GM12878 (cell line): ENCODE measurements around the gene TEAD4. TPM values are rescaled to one million over a fixed set of nuclear protein-coding genes. Genes with fewer than 3 reads are reported as not detected.

Experiments
- ATAC-seq: fragments of 200-7000 bp; cut with Tn5 transposase; 3 replicates; pipeline ENCODE4 v1.9.1; 2020; ENCODE audit warnings: mild to moderate bottlenecking, moderate library complexity
- BruUV-seq: library from RNA; stranded (reverse); fragments of 400-500 nt; replicated peaks from 2 replicates; lab custom pipeline; 2021; lab: Mats Ljungman, UMichigan
- CTCF ChIA-PET: fragments of 300-600 bp; sonication (Branson Sonifier 250); formaldehyde crosslinking; extraction: SDS; loops from one replicate; lab custom pipeline; 2021; ENCODE audit warnings: inconsistent platforms; lab: Yijun Ruan, JAX
- POLR2A ChIA-PET: fragments of 350-600 bp; formaldehyde crosslinking; extraction: SDS; loops from one replicate; lab custom pipeline; 2021; ENCODE audit warnings: inconsistent platforms; lab: Charles Lee
- RAD21 ChIA-PET: fragments of 300-600 bp; sonication (Branson Sonifier 250); formaldehyde crosslinking; loops from one replicate; lab custom pipeline; 2023; ENCODE audit warnings: antibody characterized with exemption; ENCODE audit not compliant: unreplicated experiment; lab: Charles Lee
- SMC1A ChIA-PET: fragments of 300-600 bp; sonication (Branson Sonifier 250); formaldehyde crosslinking; loops from one replicate; lab custom pipeline; 2023; ENCODE audit not compliant: unreplicated experiment, uncharacterized antibody; lab: Charles Lee
- DNase-seq: peaks from one replicate; pipeline ENCODE4 v3.0.0-alpha.2; 2011; ENCODE audit warnings: low read depth, low spot score
- FAIRE-seq: peaks from 3 replicates; lab custom pipeline; 2011; peaks lifted over from hg19 to GRCh38; lab: Jason Lieb, UNC
- H2AFZ ChIP-seq: 2 replicates; pipeline ENCODE4 v1.6.0; 2011; ENCODE audit warnings: low read depth, low read length, control low read depth; ENCODE audit not compliant: control insufficient read depth
- H3K27ac ChIP-seq: 2 replicates; pipeline ENCODE4 v1.5.1; 2011; ENCODE audit warnings: control low read depth; ENCODE audit not compliant: control insufficient read depth, insufficient read depth
- H3K27me3 ChIP-seq, 2 experiments: replicated peaks in 1 of 2; 2 replicates each; pipeline versions ENCODE4 v1.6.0 to v1.6.1; 2011; ENCODE audit warnings: low read length in 1 of 2; ENCODE audit not compliant: control insufficient read depth in 2 of 2, insufficient read depth in 2 of 2
- H3K36me3 ChIP-seq, 2 experiments: 2 replicates each; pipeline ENCODE4 v1.5.1; 2011; ENCODE audit warnings: low read length in 1 of 2; ENCODE audit not compliant: control insufficient read depth in 2 of 2, insufficient read depth in 2 of 2
- H3K4me1 ChIP-seq: 2 replicates; pipeline ENCODE4 v1.6.1; 2011; ENCODE audit warnings: mild to moderate bottlenecking, low read length, moderate library complexity, mixed read lengths; ENCODE audit not compliant: control insufficient read depth, insufficient read depth
- H3K4me2 ChIP-seq: 2 replicates; pipeline ENCODE4 v1.6.0; 2011; ENCODE audit warnings: control low read depth; ENCODE audit not compliant: control insufficient read depth, insufficient read depth
- H3K4me3 ChIP-seq: fragments of 200-600 bp; sonication (generic); 2 replicates; pipeline ENCODE4 v1.5.1; 2016
- H3K79me2 ChIP-seq: 2 replicates; pipeline ENCODE4 v1.6.0; 2011; ENCODE audit warnings: low read length; ENCODE audit not compliant: control insufficient read depth, insufficient read depth
- H3K9ac ChIP-seq: 2 replicates; pipeline ENCODE4 v1.8.0; 2011; ENCODE audit warnings: low read length, control low read depth, mixed read lengths; ENCODE audit not compliant: control insufficient read depth, insufficient read depth
- H3K9me3 ChIP-seq: replicated peaks from 3 replicates; pipeline ENCODE4 v1.5.1; 2011; ENCODE audit warnings: mild to moderate bottlenecking, low read length; ENCODE audit not compliant: control insufficient read depth, insufficient read depth
- H4K20me1 ChIP-seq: 2 replicates; pipeline ENCODE4 v1.6.0; 2011; ENCODE audit not compliant: control insufficient read depth, insufficient read depth
- BCL11A ChIP-seq: IDR thresholded peaks from 2 replicates; pipeline ENCODE4 v1.6.1; 2011; ENCODE audit warnings: low read depth, low read length
- BRCA1 ChIP-seq: IDR thresholded peaks from 2 replicates; pipeline ENCODE4 v1.6.1; 2011; ENCODE audit warnings: low read depth, low read length, improper control_type of control experiment
- CBFB ChIP-seq: IDR thresholded peaks from 2 replicates; pipeline ENCODE4 v1.6.1; 2016; ENCODE audit warnings: antibody characterized with exemption, low read depth
- CBX3 ChIP-seq: fragments of 200-600 bp; sonication (generic); IDR thresholded peaks from 2 replicates; pipeline ENCODE4 v1.6.1; 2016; ENCODE audit warnings: low read depth, borderline replicate concordance
- CREB1 ChIP-seq: IDR thresholded peaks from 2 replicates; pipeline ENCODE4 v1.6.1; 2012; ENCODE audit warnings: low read depth, mild to moderate bottlenecking, inconsistent platforms
- EP300 ChIP-seq, 2 experiments: fragments of 150-350 bp in 1 of 2; IDR thresholded peaks; 2 replicates each; pipeline ENCODE4 v1.6.1; 2011 to 2012; ENCODE audit warnings: low read depth in 2 of 2, low read length in 2 of 2, borderline replicate concordance in 1 of 2, improper control_type of control experiment in 1 of 2, inconsistent platforms in 1 of 2; ENCODE audit not compliant: control insufficient read depth in 1 of 2
- ETV6 ChIP-seq, 2 experiments: fragments of 450-650 bp in 1 of 2; IDR thresholded peaks in 1 of 2; conservative IDR thresholded peaks in 1 of 2; 2 replicates each; pipeline ENCODE4 v1.6.1; 2014; ENCODE audit warnings: antibody characterized with exemption in 1 of 2, borderline replicate concordance in 1 of 2, low read depth in 1 of 2, mild to moderate bottlenecking in 1 of 2, moderate library complexity in 1 of 2
- EZH2 ChIP-seq: IDR thresholded peaks from 2 replicates; pipeline ENCODE4 v1.6.1; 2012; ENCODE audit warnings: low read depth, mild to moderate bottlenecking, control low read depth, inconsistent platforms, low read length, borderline replicate concordance; ENCODE audit not compliant: control insufficient read depth
- SUPT20H ChIP-seq: IDR thresholded peaks from 2 replicates; pipeline ENCODE4 v1.6.1; 2011; ENCODE audit warnings: low read depth, mild to moderate bottlenecking, low read length, moderate library complexity, borderline replicate concordance; ENCODE audit not compliant: control insufficient read depth
- TCF3 ChIP-seq: IDR thresholded peaks from 2 replicates; pipeline ENCODE4 v1.6.1; 2012; ENCODE audit warnings: low read depth, mild to moderate bottlenecking, low read length, borderline replicate concordance; ENCODE audit not compliant: insufficient read depth
- ZNF207 ChIP-seq: fragments of 450-650 bp; IDR thresholded peaks from 2 replicates; pipeline ENCODE4 v1.6.1; 2014; ENCODE audit warnings: antibody characterized with exemption, mild to moderate bottlenecking, borderline replicate concordance
- WGBS: methylation state at CpG from one replicate; pipeline ENCODE4 v1.1.6; 2016; ENCODE audit warnings: low lambda C conversion rate; ENCODE audit not compliant: insufficient replicate concordance, insufficient coverage; ENCODE audit errors: missing lambda C conversion rate; 5-methylcytosine and 5-hydroxymethylcytosine counted together
- in situ Hi-C: fragments of 300-500 bp; cut with MboI; formaldehyde crosslinking; loops from 9 replicates; pipeline ENCODE4 v1.14.3; 2018; ENCODE audit warnings: mixed read lengths
- intact Hi-C: fragments of 100-400 bp; cut with micrococcal nuclease; formaldehyde crosslinking; loops from one replicate; pipeline ENCODE4 v1.14.2; 2022; ENCODE audit not compliant: unreplicated experiment
- polyA plus RNA-seq, 11 experiments: library from polyadenylated mRNA; depleted of rRNA in 4 of 11; unstranded in 6 of 11; stranded (reverse) in 5 of 11; fragments of >200 nt; fragmentation: Nextera tagmentation in 4 of 11; fragmentation: Illumina TruSeq in 1 of 11; extraction: Ambion mirVana in 4 of 11; extraction: Trizol in 1 of 11; gene quantifications; 1 replicate in 1 of 11; 2 replicates in 10 of 11; pipeline versions ENCODE4 v1.2.1 to v1.2.3, GENCODE V29; 2011 to 2016; ENCODE audit warnings: inconsistent platforms in 2 of 11, missing spikeins in 2 of 11, low read depth in 1 of 11
- total RNA-seq, 4 experiments: library from RNA; depleted of rRNA in 3 of 4; stranded (reverse); fragments of >200 nt in 3 of 4; fragmentation: Illumina TruSeq in 1 of 4; extraction: Trizol in 1 of 4; gene quantifications; 2 replicates each; pipeline versions ENCODE4 v1.2.1 to v1.2.3, GENCODE V29; 2013 to 2021
- TF ChIP-seq, protein P1 (sequence below): fragments of 450-650 bp; formaldehyde crosslinking; IDR thresholded peaks from 2 replicates; pipeline ENCODE4 v1.4.0; 2020; ENCODE audit warnings: mild to moderate bottlenecking, moderate library complexity
- TF ChIP-seq, protein P2 (sequence below): fragments of 450-650 bp; IDR thresholded peaks from 2 replicates; pipeline ENCODE4 v1.6.1; 2017; ENCODE audit warnings: low read depth, mild to moderate bottlenecking, moderate library complexity
- TF ChIP-seq, protein P3 (sequence below): IDR thresholded peaks from 2 replicates; pipeline ENCODE4 v1.6.1; 2012; ENCODE audit warnings: low read length, inconsistent platforms

TEAD4 gene
- total and polyA plus RNA-seq, 10 of the 15 experiments (the other 5 are each of a cell fraction or from before 2014, with no cell fraction given), result 0.04 to 0.68 (median 0.31) TPM; not detected in 4

DNA sequence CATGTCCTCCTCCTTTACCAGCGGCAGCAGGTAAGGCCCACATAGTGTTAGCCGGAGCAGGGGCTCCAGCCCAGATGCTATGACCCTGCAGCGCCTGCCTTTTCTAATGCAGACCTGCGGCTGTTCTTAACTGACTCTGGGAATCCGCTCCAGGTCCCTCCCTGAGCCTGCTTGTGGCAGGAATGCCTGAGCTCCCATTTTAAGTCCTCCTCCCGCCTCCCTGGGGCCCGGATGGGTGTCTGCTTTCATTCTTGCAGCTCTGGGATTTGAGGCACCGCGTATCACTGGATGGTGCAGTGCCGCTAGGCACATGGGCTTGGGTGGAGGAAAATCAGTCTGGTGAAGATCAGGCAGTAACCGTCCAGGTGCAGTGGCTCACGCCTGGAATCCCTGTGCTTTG is 125.5 kb downstream of the TEAD4 start (continued):
- no peak for TF ChIP-seq TCF3

DNA sequence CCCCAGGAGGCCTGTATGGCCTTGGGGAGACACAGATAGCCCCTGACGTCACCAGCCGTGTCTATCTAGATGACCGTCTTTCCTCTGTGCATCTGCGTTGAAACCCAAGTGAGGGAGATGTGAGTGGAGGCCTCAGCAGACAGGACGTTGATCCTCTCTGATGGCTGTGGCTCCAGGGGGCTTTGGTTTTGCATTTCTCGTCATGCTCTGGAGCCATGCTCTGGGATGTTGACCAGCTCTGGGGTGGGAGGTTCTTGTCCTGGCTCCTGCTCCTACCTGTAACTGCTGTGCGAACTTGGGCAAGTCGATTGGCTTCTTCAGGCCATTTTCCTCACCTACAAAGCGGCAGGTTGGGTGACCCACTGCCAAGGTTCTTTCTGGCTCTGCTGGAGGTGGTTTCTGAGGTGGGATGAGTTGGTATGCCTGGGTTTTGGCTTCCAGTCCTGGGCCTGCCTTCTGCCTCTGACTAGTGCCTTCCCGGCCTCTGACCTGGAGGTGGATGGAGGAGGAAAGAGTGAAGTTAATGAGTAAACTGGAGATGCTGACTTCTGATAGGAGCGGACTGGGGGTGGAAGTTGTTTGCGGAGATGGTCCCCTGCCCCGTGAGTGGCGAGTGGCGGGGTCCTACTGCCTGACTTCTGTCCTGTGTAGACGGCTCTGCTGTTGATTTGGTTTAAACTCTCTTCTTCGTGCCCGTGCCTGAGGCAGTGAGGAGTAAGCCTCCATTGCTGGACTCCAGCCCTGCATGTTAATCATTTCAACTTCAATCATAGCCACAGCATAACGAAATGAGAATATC is 126.3 kb downstream of the TEAD4 start:
- DNase-seq (no peak), ATAC-seq (no peak), FAIRE-seq (no peak)
- ChIA-PET CTCF (no interaction called here), SMC1A (no interaction called here), POLR2A (no interaction called here), RAD21 (no interaction called here)
- intact Hi-C loops, result no loop called here
- H3K27me3 ChIP-seq, result no peaks in the 10 kb centered on the region; a peak in 1 of 4 replicates
- no peak overlapping the region for H3K4me3 ChIP-seq
- no peak overlapping the region for H3K9ac ChIP-seq
- H2AFZ ChIP-seq, result no peak overlapping the region
- H3K9me3 ChIP-seq, result no peaks in the 10 kb centered on the region
- 32% methylated on average over 19 of the region's 19 CpGs for WGBS
- H3K79me2 ChIP-seq, result no peaks in the 10 kb centered on the region
- in situ Hi-C loops, result no loop called here
- no peaks in the 10 kb centered on the region for H3K4me1 ChIP-seq
- no peaks in the 10 kb centered on the region for H3K36me3 ChIP-seq
- no peak overlapping the region for H3K4me2 ChIP-seq
- no TSS peak for BruUV-seq
- H3K27ac ChIP-seq, result no peak overlapping the region
- H4K20me1 ChIP-seq, result no peaks in the 10 kb centered on the region
- no peak for TF ChIP-seq EZH2
- TF ChIP-seq, protein P1, sequence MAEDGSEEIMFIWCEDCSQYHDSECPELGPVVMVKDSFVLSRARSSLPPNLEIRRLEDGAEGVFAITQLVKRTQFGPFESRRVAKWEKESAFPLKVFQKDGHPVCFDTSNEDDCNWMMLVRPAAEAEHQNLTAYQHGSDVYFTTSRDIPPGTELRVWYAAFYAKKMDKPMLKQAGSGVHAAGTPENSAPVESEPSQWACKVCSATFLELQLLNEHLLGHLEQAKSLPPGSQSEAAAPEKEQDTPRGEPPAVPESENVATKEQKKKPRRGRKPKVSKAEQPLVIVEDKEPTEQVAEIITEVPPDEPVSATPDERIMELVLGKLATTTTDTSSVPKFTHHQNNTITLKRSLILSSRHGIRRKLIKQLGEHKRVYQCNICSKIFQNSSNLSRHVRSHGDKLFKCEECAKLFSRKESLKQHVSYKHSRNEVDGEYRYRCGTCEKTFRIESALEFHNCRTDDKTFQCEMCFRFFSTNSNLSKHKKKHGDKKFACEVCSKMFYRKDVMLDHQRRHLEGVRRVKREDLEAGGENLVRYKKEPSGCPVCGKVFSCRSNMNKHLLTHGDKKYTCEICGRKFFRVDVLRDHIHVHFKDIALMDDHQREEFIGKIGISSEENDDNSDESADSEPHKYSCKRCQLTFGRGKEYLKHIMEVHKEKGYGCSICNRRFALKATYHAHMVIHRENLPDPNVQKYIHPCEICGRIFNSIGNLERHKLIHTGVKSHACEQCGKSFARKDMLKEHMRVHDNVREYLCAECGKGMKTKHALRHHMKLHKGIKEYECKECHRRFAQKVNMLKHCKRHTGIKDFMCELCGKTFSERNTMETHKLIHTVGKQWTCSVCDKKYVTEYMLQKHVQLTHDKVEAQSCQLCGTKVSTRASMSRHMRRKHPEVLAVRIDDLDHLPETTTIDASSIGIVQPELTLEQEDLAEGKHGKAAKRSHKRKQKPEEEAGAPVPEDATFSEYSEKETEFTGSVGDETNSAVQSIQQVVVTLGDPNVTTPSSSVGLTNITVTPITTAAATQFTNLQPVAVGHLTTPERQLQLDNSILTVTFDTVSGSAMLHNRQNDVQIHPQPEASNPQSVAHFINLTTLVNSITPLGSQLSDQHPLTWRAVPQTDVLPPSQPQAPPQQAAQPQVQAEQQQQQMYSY (CRISPR knock-in tag), result no peak
- TF ChIP-seq EP300 (IDR thresholded peaks at IDR 0.05; ENCODE audit: borderline replicate concordance in 1 of 2, control insufficient read depth in 1 of 2, low read depth in 2 of 2, low read length in 2 of 2), result no peak
- no peak for TF ChIP-seq SUPT20H
- TF ChIP-seq BRCA1, result no peak
- no peak for TF ChIP-seq ETV6 (conservative IDR thresholded peaks at IDR 0.05 in 1 of 2, IDR thresholded peaks at IDR 0.05 in 1 of 2; ENCODE audit: borderline replicate concordance in 1 of 2, low read depth in 1 of 2)
- no peak for TF ChIP-seq ZNF207
- TF ChIP-seq BCL11A, result no peak
- no peak for TF ChIP-seq CBX3
- TF ChIP-seq, protein P2, sequence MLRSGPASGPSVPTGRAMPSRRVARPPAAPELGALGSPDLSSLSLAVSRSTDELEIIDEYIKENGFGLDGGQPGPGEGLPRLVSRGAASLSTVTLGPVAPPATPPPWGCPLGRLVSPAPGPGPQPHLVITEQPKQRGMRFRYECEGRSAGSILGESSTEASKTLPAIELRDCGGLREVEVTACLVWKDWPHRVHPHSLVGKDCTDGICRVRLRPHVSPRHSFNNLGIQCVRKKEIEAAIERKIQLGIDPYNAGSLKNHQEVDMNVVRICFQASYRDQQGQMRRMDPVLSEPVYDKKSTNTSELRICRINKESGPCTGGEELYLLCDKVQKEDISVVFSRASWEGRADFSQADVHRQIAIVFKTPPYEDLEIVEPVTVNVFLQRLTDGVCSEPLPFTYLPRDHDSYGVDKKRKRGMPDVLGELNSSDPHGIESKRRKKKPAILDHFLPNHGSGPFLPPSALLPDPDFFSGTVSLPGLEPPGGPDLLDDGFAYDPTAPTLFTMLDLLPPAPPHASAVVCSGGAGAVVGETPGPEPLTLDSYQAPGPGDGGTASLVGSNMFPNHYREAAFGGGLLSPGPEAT, result no peak
- TF ChIP-seq CBFB, result no peak
- TF ChIP-seq CREB1, result no peak
- TF ChIP-seq, protein P3, sequence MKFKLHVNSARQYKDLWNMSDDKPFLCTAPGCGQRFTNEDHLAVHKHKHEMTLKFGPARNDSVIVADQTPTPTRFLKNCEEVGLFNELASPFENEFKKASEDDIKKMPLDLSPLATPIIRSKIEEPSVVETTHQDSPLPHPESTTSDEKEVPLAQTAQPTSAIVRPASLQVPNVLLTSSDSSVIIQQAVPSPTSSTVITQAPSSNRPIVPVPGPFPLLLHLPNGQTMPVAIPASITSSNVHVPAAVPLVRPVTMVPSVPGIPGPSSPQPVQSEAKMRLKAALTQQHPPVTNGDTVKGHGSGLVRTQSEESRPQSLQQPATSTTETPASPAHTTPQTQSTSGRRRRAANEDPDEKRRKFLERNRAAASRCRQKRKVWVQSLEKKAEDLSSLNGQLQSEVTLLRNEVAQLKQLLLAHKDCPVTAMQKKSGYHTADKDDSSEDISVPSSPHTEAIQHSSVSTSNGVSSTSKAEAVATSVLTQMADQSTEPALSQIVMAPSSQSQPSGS, result no peak
